NCI-H1930 (cell line): Measurements from ENCODE around the gene SLC39A13.
A peak's percentile ranks its signal among the peaks of the same experiment; 100 is the strongest.

ENCODE experiments used
- DNase-seq, 2 experiments: peaks; one replicate each; lab custom pipeline; 2025; lab: John Stamatoyannopoulos, UW

Gene SLC39A13

DNA sequence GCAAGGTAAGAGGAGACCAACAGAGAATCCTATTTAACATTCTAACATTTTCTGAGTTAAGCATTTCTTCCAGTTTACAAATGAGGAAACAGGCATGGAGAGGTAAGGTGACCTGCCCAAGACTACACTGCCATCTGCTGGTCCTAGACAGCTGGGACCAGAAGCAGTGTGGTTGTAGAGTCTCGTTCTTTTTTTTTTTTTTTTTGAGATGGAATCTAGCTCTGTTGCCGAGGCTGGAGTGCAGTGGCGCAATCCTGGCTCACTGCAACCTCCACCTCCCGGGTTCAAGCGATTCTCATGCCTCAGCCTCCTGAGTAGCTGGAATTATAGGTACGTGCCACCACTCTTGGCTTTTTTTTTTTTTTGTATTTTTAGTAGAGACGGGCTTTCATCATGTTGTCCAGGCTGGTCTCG lies 45.9 kb downstream of the SLC39A13 start:
- DNase-seq, result peak; percentile 54 to 63

DNA sequence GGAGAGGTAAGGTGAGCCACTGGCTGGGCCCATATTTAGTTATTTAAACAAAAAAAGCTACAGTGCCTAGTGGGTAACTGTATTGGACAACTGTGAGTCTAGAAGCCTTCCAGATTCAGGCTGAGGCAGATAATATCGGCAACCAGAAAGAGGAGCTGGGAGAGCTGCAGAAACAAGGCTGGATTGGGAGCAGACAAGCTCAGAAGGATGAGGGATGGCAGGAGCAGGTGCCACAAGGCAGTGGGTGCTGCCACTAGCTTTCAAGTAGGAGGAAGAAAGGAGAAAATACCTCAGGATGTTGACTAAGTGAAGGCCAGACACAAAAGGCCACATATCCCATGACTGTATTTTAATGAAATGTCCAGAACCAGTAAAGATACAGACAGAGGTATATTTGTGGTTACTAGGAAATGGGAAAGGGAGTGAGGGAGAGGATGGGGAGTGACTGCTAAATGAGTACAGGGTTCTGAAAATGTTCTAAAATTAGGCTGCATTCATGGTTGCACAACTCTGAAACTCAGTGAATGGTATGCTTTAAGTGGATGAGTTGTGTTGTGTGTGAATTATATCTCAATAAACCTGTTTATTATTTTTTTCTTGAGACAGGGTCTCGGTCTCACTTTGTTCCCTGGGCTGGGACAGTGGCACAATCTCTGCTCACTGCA lies 52.3 kb downstream of the SLC39A13 start:
- DNase-seq, result no peak

DNA sequence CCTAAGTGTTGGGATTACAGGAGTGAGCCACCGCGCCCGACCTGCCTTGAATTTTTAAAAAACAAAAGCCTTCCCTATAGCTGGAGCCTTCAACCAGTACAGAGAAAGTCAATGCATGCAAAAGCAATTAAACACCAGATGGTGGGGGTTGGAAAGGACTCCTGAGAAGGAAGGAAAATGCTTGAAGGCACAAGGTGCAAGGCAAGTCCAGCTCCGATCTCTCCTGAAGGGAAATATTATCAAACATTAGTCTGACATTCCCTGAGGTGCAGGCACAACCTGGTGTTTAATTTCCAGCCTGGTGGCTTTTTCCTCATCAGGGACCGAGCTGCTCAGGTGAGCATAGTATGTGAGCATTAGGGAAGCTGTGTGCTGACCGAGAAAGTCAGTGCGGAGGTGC lies 53.5 kb downstream of the SLC39A13 start:
- no peak for DNase-seq

- peak; percentile 91 to 94 for DNase-seq
These were observed 56.1 kb downstream of the SLC39A13 start for GRCh38 chr11:47464483-47464882.
